ENCODE results near the gene MTHFD1. TPM values are rescaled to one million over a fixed set of nuclear protein-coding genes. Genes with fewer than 3 reads are reported as not detected.

The MTHFD1 gene
- polyA plus RNA-seq, 2 donors, result 34.0 to 34.9 TPM

DNA sequence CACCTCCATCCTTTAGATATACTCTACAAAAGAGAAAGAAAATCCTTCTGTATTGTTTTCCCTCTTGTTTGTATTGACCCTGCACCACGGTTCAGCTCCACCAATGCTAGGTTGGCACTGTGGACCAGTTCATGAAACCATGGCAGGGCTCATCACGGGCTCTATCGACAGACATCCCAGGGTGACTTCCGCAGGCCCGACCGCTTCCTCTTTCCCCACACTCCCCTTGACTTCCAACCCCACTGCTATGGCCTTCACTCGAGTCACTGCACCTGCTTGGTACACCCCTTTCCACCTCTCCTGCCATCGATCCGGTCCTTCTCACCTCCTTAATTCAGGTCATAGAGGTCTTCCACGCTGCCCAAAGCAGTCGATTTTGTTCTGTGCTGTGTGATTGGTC, 56.0 kb downstream of the MTHFD1 start:
- Histone ChIP-seq H3K4me1 (ENCODE audit: control insufficient read depth in 2 of 2, insufficient read depth in 2 of 2, low read length in 1 of 2) (no peaks in the 10 kb centered on the region), H3K27ac (ENCODE audit: low read depth in 2 of 2, low read length in 1 of 2) (no peak overlapping the region), H3K9me3 (ENCODE audit: control insufficient read depth in 2 of 2, insufficient read depth in 1 of 2, low read depth in 1 of 2, low read length in 1 of 2) (no peaks in the 10 kb centered on the region), H3K27me3 (ENCODE audit: control insufficient read depth in 1 of 2, insufficient read depth in 2 of 2, low read length in 2 of 2) (no peaks in the 10 kb centered on the region), H3K4me3 (ENCODE audit: low read depth in 1 of 2, low read length in 2 of 2) (no peak overlapping the region), H3K36me3 (ENCODE audit: control insufficient read depth in 2 of 2, insufficient read depth in 2 of 2, low read length in 1 of 2) (peaks cover 6 to 13% of the 10 kb centered on the region in 2 donors)
- 91 to 94% methylated on average over 11 of the region's 11 CpGs for WGBS, 2 donors

DNA sequence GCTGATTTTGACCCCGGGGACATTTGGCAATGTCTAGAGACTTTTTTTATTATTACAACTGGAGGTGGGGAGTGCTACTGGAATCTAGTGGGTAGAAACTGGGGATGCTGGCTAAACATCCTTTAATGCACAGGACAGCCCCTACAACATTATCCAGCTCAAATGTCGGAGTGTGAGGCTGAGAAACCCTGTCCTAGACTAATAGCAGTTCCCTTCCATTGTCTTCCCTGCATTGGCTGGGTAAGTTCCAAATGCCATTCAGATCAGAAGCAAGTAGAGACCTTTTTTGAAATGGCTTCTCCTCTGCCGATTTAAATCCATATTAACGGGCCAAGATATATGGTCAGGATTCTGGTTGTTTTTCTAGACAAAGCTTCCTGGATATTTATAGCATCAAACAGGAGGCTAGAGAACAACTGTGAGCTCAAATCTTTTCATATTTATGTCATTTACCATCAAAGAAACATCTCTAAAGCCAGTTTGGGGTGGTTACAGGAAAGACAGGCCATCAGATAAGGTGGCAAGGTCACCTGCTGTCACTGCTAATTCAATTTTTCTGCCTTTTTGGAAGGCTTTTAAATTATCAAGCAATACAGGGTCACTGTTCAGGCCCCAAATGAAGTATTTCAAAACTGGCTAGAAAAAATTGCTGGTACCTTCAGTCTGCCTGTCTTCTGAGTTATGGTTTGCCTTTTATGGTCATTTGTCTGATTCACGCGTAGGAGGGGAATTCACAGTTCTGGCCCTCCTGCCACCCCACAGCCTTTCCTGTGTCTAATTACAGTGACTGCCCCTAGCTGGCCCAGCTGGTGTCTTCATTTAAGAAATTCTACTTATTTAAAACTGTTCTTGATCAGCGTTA, 57.1 kb downstream of the MTHFD1 start:
- Histone ChIP-seq H3K4me3 (ENCODE audit: low read depth in 1 of 2, low read length in 2 of 2) (no peak overlapping the region), H3K36me3 (ENCODE audit: control insufficient read depth in 2 of 2, insufficient read depth in 2 of 2, low read length in 1 of 2) (peaks cover 10 to 13% of the 10 kb centered on the region in 2 donors), H3K4me1 (ENCODE audit: control insufficient read depth in 2 of 2, insufficient read depth in 2 of 2, low read length in 1 of 2) (no peaks in the 10 kb centered on the region), H3K9me3 (ENCODE audit: control insufficient read depth in 2 of 2, insufficient read depth in 1 of 2, low read depth in 1 of 2, low read length in 1 of 2) (no peaks in the 10 kb centered on the region), H3K27me3 (ENCODE audit: control insufficient read depth in 1 of 2, insufficient read depth in 2 of 2, low read length in 2 of 2) (no peaks in the 10 kb centered on the region), H3K27ac (ENCODE audit: low read depth in 2 of 2, low read length in 1 of 2) (no peak overlapping the region)
- 68 to 72% methylated on average over 7 of the region's 7 CpGs for WGBS, 2 donors

DNA sequence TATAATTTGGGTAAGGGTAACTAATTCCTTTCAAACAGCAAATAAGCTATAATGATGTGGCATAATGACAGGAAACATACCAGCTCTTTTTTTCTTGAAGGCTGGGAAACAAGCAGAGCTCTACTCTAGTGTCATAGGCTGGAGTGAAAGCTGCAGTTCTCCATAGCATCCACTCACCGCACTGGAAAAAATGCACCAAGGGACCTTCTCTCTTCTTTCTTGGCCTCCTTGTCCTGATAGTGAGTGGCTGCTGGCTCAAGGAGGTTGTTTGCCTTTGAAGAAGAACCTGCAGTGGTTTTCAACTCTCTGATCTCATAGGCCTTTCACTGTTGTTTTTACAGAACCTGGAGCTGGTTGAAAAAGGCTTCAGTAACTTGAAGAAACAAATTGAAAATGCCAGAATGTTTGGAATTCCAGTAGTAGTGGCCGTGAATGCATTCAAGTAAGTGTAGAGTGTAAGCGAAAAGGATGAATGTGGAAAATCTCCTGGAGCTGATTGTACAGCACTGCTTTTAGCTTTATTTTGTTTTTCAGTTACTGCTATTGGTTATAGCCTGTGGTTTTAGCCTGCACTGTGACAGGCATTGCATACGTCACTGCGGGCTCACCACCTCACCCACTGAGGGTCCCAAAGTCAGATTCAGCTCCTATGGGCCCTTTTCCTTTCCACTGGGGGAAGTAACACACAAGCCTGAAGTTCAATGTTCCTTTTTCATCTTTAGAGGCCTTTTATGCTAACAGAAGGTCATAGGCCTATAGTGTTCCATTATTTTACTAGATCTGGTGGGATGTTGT, 59.9 kb downstream of the MTHFD1 start:
- WGBS, 2 donors, result 90 to 91% methylated on average over 5 of the region's 5 CpGs
- Histone ChIP-seq H3K36me3 (ENCODE audit: control insufficient read depth in 2 of 2, insufficient read depth in 2 of 2, low read length in 1 of 2) (peaks cover 4 to 9% of the 10 kb centered on the region in 2 donors), H3K4me3 (ENCODE audit: low read depth in 1 of 2, low read length in 2 of 2) (no peak overlapping the region), H3K27me3 (ENCODE audit: control insufficient read depth in 1 of 2, insufficient read depth in 2 of 2, low read length in 2 of 2) (no peaks in the 10 kb centered on the region), H3K4me1 (ENCODE audit: control insufficient read depth in 2 of 2, insufficient read depth in 2 of 2, low read length in 1 of 2) (no peaks in the 10 kb centered on the region), H3K9me3 (ENCODE audit: control insufficient read depth in 2 of 2, insufficient read depth in 1 of 2, low read depth in 1 of 2, low read length in 1 of 2) (no peaks in the 10 kb centered on the region), H3K27ac (ENCODE audit: low read depth in 2 of 2, low read length in 1 of 2) (no peak overlapping the region)

- H3K9me3 ChIP-seq (ENCODE audit: control insufficient read depth in 2 of 2, insufficient read depth in 1 of 2, low read depth in 1 of 2, low read length in 1 of 2), result no peaks in the 10 kb centered on the region
- H3K27me3 ChIP-seq (ENCODE audit: control insufficient read depth in 1 of 2, insufficient read depth in 2 of 2, low read length in 2 of 2), result no peaks in the 10 kb centered on the region
- WGBS, 2 donors, result 80 to 86% methylated on average over 2 of the region's 2 CpGs
- no peak overlapping the region for H3K27ac ChIP-seq (ENCODE audit: low read depth in 2 of 2, low read length in 1 of 2)
- H3K4me1 ChIP-seq (ENCODE audit: control insufficient read depth in 2 of 2, insufficient read depth in 2 of 2, low read length in 1 of 2), result no peaks in the 10 kb centered on the region
- no peak overlapping the region for H3K4me3 ChIP-seq (ENCODE audit: low read depth in 1 of 2, low read length in 2 of 2)
- H3K36me3 ChIP-seq (ENCODE audit: control insufficient read depth in 2 of 2, insufficient read depth in 2 of 2, low read length in 1 of 2), result peaks cover 4 to 12% of the 10 kb centered on the region in 2 donors
These were observed 62.1 kb downstream of the MTHFD1 start for GRCh38 chr14:64450255-64450654.

DNA sequence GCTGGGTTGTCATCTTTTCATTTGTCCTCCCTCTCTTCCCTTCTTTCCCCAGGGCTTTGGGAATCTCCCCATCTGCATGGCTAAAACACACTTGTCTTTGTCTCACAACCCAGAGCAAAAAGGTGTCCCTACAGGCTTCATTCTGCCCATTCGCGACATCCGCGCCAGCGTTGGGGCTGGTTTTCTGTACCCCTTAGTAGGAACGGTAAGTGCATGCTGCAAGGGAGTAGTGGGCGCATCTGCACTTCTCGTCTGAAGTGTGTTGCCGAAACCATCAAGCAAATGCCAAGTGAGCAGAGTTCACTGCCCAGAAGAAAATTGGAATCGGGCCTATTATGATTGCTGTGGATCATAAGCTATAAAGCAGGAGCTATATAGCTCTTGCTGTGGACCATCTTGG, 66.5 kb downstream of the MTHFD1 start:
- Histone ChIP-seq H3K36me3 (ENCODE audit: control insufficient read depth in 2 of 2, insufficient read depth in 2 of 2, low read length in 1 of 2) (peaks cover 4 to 9% of the 10 kb centered on the region in 2 donors), H3K4me3 (ENCODE audit: low read depth in 1 of 2, low read length in 2 of 2) (no peak overlapping the region), H3K27me3 (ENCODE audit: control insufficient read depth in 1 of 2, insufficient read depth in 2 of 2, low read length in 2 of 2) (no peaks in the 10 kb centered on the region), H3K9me3 (ENCODE audit: control insufficient read depth in 2 of 2, insufficient read depth in 1 of 2, low read depth in 1 of 2, low read length in 1 of 2) (no peaks in the 10 kb centered on the region), H3K27ac (ENCODE audit: low read depth in 2 of 2, low read length in 1 of 2) (no peak overlapping the region), H3K4me1 (ENCODE audit: control insufficient read depth in 2 of 2, insufficient read depth in 2 of 2, low read length in 1 of 2) (no peaks in the 10 kb centered on the region)
- WGBS, 2 donors, result 96% methylated on average over 10 of the region's 10 CpGs

DNA sequence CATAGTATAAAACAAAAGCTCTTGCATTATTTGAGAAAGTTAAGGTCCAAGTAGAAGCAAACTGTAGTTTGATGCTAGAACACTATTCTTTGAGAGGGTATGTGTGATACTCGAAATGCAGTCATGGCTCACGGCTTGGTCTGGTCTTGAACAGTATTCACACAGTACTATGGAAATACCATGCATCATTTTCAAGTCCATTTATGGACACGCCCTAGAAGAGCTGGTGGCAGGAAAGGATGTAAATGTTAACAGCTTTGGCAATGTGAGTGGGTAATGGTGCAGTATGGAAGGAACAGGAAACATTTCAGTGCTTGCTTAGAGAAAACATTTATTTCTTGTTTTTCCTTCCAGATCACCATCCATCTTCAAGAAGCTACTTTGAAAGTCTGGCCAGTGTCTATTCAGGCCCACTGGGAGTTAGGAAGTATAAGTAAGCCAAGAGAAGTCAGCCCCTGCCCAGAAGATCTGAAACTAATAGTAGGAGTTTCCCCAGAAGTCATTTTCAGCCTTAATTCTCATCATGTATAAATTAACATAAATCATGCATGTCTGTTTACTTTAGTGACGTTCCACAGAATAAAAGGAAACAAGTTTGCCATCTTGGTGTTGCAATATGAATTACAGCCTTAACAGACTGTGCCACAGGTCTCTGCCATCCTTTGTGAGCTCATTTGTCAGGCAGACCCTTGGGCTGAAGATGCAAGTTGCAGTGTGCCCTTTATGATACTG, 71.4 kb downstream of the MTHFD1 start:
- no peaks in the 10 kb centered on the region for H3K4me1 ChIP-seq (ENCODE audit: control insufficient read depth in 2 of 2, insufficient read depth in 2 of 2, low read length in 1 of 2)
- H3K9me3 ChIP-seq (ENCODE audit: control insufficient read depth in 2 of 2, insufficient read depth in 1 of 2, low read depth in 1 of 2, low read length in 1 of 2), result no peaks in the 10 kb centered on the region
- no peak overlapping the region for H3K4me3 ChIP-seq (ENCODE audit: low read depth in 1 of 2, low read length in 2 of 2)
- H3K27ac ChIP-seq (ENCODE audit: low read depth in 2 of 2, low read length in 1 of 2), result no peak overlapping the region
- no peaks in the 10 kb centered on the region for H3K27me3 ChIP-seq (ENCODE audit: control insufficient read depth in 1 of 2, insufficient read depth in 2 of 2, low read length in 2 of 2)
- 75 to 77% methylated on average over 4 of the region's 4 CpGs for WGBS, 2 donors
- peaks cover 0 to 2% of the 10 kb centered on the region in 2 donors for H3K36me3 ChIP-seq (ENCODE audit: control insufficient read depth in 2 of 2, insufficient read depth in 2 of 2, low read length in 1 of 2)

GRCh38 chr14:64461221-64461620, 73.1 kb downstream of the MTHFD1 start:
- Histone ChIP-seq H3K4me3 (ENCODE audit: low read depth in 1 of 2, low read length in 2 of 2) (no peak overlapping the region), H3K36me3 (ENCODE audit: control insufficient read depth in 2 of 2, insufficient read depth in 2 of 2, low read length in 1 of 2) (no peaks in the 10 kb centered on the region), H3K4me1 (ENCODE audit: control insufficient read depth in 2 of 2, insufficient read depth in 2 of 2, low read length in 1 of 2) (no peaks in the 10 kb centered on the region), H3K27ac (ENCODE audit: low read depth in 2 of 2, low read length in 1 of 2) (no peak overlapping the region), H3K9me3 (ENCODE audit: control insufficient read depth in 2 of 2, insufficient read depth in 1 of 2, low read depth in 1 of 2, low read length in 1 of 2) (no peaks in the 10 kb centered on the region), H3K27me3 (ENCODE audit: control insufficient read depth in 1 of 2, insufficient read depth in 2 of 2, low read length in 2 of 2) (no peaks in the 10 kb centered on the region)
- 86 to 87% methylated on average over 3 of the region's 3 CpGs for WGBS, 2 donors

DNA sequence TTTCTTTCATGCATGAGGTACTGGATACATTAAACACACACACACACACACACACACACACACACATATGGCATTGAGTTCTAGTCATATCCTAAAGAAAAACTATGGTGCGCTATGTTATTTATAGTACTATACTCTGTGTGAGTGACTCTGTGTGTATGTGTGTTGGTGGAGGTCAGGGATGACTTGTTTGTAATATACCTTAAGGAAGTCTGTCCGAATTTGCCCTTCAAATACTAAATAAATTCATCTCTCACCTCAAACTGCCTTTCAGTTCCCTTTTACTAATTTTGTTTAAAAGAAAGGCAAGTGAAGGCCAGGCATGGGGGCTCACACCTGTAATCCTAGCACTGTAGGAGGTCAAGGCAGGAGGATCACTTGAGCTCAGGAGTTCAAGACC, 75.0 kb downstream of the MTHFD1 start:
- 85 to 93% methylated on average over 2 of the region's 2 CpGs for WGBS, 2 donors
- Histone ChIP-seq H3K27ac (ENCODE audit: low read depth in 2 of 2, low read length in 1 of 2) (no peak overlapping the region), H3K9me3 (ENCODE audit: control insufficient read depth in 2 of 2, insufficient read depth in 1 of 2, low read depth in 1 of 2, low read length in 1 of 2) (no peaks in the 10 kb centered on the region), H3K27me3 (ENCODE audit: control insufficient read depth in 1 of 2, insufficient read depth in 2 of 2, low read length in 2 of 2) (no peaks in the 10 kb centered on the region), H3K4me3 (ENCODE audit: low read depth in 1 of 2, low read length in 2 of 2) (no peak overlapping the region), H3K4me1 (ENCODE audit: control insufficient read depth in 2 of 2, insufficient read depth in 2 of 2, low read length in 1 of 2) (no peaks in the 10 kb centered on the region), H3K36me3 (ENCODE audit: control insufficient read depth in 2 of 2, insufficient read depth in 2 of 2, low read length in 1 of 2) (no peaks in the 10 kb centered on the region)

- Histone ChIP-seq H3K36me3 (ENCODE audit: control insufficient read depth in 2 of 2, insufficient read depth in 2 of 2, low read length in 1 of 2) (no peaks in the 10 kb centered on the region), H3K4me1 (ENCODE audit: control insufficient read depth in 2 of 2, insufficient read depth in 2 of 2, low read length in 1 of 2) (no peaks in the 10 kb centered on the region), H3K9me3 (ENCODE audit: control insufficient read depth in 2 of 2, insufficient read depth in 1 of 2, low read depth in 1 of 2, low read length in 1 of 2) (no peaks in the 10 kb centered on the region), H3K4me3 (ENCODE audit: low read depth in 1 of 2, low read length in 2 of 2) (no peak overlapping the region), H3K27ac (ENCODE audit: low read depth in 2 of 2, low read length in 1 of 2) (no peak overlapping the region), H3K27me3 (ENCODE audit: control insufficient read depth in 1 of 2, insufficient read depth in 2 of 2, low read length in 2 of 2) (no peaks in the 10 kb centered on the region)
- 93% methylated on average over 6 of the region's 6 CpGs for whole genome bisulfite sequencing, 2 donors
These were observed 75.7 kb downstream of the MTHFD1 start for GRCh38 chr14:64463873-64464272.

Data from esophagus (tissue), 2 donors.